Raji (cell line): ENCODE measurements around the gene KCNAB2.

Experiments
- POLR2A ChIP-seq: IDR thresholded peaks from 2 replicates; pipeline ENCODE4 v1.6.1; 2011; ENCODE audit warnings: low read depth, low read length, control low read depth; ENCODE audit not compliant: insufficient read depth

Gene KCNAB2

DNA sequence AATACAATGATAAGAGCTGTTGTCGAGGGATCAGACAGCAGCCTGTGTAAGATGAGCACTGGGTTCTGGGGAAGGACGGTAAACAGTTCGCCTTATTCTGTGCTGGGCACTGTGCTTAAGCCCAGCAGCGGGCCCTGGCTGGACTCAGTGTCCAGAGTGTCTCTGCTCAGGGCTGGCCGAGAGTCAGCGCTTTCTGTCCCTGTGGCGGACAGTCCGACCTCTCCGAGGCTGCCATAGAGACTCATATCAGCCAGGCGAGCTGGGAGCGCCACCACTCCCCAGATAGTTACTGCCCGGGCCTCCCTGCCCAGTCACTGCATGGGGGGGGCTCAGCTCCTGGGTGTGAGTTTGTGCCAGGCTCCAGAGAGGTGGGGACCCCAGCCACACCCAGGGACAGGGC lies 38.8 kb upstream of the KCNAB2 start:
- no peak for TF ChIP-seq POLR2A

DNA sequence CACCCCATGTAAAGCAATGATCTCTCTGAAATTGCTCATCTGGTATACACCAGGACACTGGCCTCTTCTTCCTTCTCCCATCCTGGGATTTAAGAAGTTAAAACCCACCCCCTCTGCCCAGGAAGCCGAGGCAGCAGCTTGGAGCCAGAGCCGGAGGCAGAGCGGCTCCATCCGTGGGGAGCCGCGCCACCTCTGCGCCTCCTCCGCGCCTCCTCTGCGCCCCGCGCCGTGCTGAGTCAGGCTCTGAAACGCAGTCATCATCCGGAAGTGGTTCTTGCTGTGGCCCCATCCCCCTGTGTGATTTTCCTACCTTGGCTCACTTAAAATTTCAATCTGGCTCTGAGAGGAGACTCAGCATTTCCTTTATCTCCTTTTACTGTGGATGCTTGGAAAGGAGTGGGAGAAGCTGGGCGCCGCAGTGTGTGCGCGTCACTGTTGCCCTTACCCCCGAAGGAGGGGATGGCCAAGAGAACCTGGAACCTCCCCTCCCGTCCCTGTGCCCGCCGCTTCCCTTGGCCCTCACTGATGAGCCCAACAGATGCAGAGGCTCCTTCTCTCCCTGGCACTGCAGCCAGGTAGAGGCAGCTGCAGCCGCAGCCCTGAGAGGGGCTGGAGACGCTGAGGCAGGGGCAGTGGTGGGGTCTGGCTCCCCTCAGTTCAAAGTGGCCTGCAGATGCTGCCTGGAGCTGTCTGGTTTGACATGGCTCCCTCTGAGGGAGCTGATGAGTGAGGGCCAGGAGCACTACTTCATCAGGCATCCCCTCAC lies 38.2 kb upstream of the KCNAB2 start:
- no peak for TF ChIP-seq POLR2A

DNA sequence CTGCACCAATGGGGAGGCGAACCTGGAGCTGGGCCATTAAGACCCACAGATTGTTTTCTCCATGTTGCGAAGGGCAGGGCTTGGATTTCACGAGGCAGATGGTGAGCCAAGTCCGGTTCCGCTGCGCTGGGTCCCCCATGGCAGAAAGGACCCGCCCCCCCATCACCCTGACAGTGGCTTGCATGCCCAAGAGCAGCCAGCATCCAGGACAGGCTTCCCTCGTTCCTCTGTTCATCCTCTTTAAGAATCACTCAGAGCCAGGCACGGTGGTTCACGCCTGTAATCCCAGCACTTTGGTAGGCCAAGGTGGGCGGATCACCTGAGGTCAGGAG lies 37.6 kb upstream of the KCNAB2 start:
- TF ChIP-seq POLR2A, result no peak

DNA sequence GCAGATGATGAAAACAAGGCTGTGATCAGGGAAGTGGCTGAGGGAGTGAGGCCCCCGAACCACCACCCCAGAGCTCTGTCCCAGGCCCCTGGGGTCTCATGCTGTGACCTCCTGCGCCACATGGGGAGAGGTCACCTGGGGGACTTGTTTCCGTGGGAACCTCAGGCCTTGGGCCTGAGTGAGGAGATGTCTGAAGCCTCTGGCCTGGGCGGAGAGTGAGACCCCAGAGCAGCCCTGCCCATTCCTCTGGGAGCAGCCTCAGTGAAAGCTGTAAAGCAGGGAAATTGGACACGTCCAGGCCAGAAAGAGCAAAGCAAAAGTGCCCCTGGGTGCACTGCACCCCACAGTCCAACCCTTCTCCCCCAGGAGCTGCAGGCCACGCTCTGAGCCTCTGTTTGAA lies 37.0 kb upstream of the KCNAB2 start:
- TF ChIP-seq POLR2A, result no peak

DNA sequence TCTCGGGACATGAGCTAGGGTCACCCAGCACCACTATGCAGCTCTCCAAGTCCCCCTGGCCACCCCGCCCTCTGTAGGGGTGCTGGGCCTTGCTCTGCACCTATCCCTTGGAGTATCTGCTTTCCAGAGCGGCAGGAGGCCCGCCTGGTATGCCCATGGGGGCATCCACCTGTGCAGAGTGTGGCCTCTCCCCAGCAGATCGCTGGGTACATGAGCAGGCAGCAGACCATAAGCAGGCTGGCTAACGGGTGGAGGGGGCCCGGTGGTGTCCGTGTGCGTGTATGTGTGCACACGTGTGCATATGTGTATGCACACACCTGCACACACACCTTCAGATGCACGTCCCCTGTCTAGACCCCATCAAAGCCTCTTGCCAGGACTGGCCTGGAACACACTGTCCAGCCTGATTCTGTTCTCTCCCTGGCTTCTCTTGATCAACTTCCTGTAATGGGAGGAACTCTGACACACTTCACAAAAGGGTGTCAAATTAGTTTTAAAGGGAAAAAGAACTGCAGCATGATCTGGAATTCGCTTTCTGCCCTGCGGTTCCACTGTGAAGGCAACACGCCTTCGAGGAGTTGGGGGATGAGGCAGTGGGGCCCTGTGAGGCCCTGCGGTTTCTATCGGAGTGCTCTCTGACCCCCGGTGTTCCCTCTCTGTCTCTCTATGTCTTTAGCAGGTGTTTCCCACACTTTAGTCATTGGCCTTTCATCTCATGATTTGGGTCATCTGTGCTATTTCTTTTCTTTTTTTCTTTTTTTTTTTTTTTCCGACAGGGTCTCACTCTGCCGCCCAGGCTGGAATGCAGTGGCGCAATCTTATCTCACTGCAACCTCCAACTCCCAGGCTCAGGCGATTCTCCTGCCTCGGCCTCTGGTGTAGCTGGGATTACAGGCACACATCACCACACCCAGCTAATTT lies 36.3 kb upstream of the KCNAB2 start:
- TF ChIP-seq POLR2A, result no peak

DNA sequence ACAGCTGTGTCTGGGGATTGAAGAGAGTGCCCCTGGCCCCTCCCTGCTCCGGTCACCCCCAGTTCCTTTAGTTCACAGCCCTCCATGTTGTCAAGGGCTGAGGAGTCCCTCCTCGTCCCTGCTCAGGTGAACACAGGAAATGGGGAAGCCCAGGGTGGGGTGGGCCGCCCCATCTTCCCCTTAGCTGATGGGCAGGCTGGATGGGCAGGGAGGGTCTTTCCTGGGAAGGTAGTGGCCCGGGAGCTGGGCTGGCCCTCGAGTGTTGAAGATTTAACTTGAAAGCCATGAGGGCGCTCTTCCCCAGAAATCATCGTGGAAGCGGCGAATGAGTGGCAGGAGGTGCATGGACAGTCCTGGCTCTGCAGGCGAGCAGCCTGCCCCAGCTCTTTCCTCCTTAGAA lies 35.1 kb upstream of the KCNAB2 start:
- no peak for TF ChIP-seq POLR2A

DNA sequence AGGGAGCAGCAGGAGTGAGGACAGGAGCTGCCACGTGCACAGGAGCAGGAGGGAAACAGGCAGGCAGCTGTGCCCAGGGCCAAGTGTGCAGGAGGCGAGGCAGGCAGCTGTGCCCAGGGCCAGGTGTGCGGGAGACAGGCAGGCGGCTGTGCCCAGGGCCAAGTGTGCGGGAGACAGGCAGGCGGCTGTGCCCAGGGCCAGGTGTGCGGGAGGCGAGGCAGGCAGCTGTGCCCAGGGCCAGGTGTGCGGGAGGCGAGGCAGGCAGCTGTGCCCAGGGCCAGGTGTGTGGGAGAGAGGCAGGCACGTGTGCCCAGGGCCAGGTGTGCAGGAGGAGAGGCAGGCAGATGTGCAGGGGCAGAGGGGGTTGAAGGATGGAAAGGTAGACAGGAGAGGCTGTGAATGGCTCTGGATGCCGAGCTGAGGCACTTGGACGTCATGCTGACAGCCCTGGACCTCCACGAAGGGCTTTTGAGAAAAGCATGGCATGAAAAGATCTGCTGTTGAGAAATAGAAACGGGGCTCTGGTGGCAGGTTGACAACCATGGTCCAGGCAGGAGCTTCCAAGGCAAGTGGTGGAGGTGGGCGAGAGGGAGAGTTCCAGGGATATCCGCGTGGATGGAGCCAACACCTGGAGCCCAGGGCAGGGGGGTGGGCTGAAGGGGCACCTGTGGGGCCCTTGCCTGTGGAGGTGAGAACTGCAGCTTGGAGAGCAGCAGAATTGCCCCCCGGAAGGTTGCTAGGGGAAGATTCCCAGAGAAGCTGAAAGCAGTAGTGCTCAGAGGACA lies 34.3 kb upstream of the KCNAB2 start:
- TF ChIP-seq POLR2A, result no peak

DNA sequence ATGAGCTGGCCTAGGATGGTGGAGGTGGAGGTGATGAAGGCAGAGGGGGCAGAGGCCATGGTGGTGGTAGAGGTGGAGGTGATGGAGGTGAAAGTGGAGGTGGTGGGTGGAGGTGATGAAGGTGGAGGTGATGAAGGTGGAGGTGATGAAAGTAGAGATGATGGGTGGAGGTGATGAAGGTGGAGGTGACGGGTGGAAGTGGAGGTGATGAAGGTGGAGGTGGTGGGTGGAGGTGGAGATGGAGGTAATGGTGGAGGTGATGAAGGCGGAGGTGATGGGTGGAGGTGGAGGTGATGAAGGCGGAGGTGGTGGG lies 33.8 kb upstream of the KCNAB2 start:
- TF ChIP-seq POLR2A, result no peak

DNA sequence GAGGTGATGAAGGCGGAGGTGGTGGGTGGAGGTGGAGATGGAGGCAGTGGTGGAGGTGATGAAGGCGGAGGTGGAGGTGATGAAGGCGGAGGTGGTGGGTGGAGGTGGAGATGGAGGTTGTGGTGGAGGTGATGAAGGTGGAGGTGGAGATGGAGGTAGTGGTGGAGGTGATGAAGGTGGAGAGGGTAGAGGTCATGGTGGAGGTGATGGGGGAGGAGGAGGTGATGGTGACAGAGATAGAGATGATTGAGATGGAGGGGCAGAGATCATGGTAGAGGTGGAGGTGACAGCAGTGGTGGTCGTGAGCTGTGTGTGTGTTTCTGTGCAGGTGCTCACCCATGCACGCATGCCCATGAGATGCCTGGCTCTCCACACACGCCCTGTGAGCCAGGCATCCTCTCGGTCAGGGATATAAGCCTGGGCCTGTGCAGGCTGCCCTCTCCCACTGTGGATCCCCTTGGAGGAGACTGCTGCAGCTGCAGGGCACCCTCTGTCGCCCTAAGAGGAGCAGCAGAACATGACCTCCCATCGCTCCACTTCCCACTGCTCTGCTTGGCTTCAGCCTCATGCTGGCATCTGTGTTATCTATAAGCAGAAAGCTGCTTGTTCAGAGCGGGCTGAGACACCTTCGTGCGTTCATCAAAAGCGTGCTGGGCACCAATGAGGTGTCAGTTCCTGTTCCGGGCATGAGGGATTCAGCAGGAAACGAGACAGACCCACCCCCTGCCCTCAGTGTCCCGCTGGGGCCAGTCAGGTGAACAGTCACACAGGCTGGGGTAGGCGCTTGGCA lies 33.0 kb upstream of the KCNAB2 start:
- TF ChIP-seq POLR2A, result no peak

DNA sequence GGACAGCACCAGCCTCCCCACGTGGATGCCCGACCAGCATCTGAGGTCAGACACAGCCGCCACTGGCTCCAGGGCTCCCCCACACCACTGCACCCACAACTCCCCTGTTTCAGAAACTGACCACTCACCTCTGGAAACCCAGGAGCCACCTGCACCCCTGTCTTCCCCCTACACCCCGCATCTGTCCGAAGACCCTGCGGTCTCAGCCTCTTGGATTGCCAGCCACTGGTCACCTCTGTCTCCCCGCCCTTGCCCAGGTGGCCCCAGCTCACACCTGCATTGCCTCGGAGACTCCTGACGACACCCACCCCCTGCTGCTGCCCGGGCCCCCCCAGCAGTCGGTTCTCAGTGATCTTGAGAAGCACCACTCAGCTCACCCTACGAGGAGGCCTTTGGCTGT lies 32.2 kb upstream of the KCNAB2 start:
- no peak for TF ChIP-seq POLR2A

DNA sequence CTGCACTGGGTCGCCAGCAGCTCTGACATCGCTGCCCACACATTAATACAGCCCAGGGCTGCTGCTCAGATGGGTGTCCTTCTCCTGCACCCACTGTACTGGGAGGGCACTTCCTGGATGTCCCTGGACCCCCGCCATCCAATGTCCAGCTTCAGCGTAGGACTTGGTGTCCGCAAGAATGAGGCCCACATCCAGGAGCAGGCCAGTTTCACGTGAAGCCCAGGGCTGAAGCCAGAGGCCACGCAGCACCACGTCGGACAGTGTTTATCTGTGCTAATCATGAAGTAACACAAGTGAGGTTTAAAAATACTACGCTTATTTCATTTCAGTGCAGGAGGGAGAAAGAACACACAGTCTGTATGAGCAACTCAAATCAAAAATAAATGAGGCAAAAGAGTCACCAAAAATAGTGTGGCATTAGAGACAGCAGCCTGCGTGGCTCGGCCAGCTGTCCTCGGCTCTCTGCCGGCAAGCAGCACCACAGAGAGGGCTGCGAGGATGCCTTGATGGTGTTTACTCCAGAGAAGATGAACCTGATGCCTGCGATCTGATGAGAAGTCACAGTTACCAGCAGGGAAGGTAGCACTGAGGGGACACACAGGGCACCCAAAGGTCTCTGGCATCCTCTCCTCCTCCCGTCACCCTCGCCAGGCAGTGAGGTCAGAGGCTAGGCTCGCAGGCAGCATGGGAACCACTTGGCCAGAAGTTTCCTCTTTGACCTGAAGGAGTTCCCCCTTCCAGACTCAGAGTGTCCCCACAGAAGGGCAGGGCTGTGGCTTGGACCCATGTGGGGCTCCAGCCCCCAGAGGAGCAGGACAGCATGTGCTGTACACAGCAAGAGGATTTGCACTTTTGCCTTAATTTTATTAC lies 31.3 kb upstream of the KCNAB2 start:
- TF ChIP-seq POLR2A, result no peak

DNA sequence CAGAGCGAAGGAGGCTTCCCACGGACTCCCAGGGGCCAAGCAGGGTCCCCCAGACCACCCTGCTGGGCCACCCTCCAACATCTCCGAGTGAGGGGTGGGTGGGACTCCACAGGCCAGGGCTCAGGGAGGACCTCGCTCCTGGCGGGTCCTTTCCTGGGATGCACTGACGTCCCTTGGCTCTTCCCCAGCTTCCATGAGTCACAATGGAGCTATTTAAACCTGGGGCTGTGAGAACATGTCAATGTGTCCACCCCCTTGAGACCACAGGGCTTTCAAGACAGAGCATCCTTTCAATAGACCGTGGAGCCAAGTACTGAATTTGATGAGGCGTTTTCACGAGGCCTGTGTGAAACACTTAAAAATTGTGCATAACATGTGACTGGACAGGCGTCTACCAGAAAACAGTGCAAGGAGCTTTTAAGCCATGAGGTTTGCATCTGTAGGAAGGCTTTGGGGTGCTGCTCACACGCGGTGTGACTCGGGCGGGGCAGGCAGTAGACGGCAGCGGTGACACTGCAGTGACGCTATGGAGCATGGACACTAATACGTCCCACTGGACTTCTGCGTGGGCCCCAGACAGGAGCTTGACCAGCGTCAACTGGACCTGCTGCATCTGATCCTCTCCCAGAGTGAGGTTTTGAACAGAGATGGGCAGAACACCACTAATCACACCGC lies 29.4 kb upstream of the KCNAB2 start:
- no peak for TF ChIP-seq POLR2A

DNA sequence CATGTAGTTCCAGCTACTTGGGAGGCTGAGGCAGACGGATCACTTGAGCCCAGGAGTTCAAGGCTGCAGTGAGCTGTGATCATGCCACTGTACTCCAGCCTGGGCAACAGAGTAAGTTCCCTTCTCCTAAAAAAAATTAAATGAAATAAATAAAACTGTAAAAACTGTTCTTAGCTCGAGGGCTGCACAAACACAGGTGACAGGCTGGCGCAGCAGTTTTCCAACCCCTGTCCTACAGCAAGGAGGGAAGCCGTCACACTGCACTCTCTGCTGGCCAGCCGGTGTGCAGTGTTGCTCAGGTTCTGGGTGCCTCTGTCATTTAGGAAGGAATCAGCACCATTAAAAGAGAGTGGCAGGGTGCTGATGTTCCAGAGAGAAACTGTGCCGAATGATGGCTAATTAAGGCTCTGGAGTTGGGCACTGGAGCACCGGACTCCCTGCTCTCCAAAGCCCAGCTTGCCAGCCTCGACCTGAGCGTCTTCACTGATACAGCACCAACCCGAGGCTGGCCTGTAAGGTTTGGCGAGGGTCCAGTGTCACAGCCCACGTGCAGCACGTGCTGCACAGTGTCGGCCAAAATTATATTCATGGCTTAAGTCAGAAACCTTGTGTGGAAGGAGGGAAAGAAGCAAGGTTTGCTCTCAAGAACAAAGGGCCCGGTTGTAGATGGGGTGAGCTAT lies 26.4 kb upstream of the KCNAB2 start:
- no peak for TF ChIP-seq POLR2A
